Mammary epithelial cell (primary cell): ENCODE results near the gene C10orf71.

Experiments used
- EZH2 ChIP-seq: IDR thresholded peaks from 2 replicates; pipeline ENCODE4 v1.6.1; 2012; ENCODE audit warnings: low read length, inconsistent platforms, borderline replicate concordance
- TF ChIP-seq, protein P1 (sequence below), 2 donors: IDR thresholded peaks in 1 of 2; conservative IDR thresholded peaks in 1 of 2; 2 replicates each; pipeline ENCODE4 v1.5.1; 2011 to 2012; ENCODE audit warnings: inconsistent platforms in 2 of 2, low read length in 2 of 2, mild to moderate bottlenecking in 2 of 2, control low read depth in 1 of 2, low read depth in 1 of 2; ENCODE audit not compliant: insufficient read depth in 1 of 2; ENCODE audit errors: extremely low read depth in 1 of 2

DNA sequence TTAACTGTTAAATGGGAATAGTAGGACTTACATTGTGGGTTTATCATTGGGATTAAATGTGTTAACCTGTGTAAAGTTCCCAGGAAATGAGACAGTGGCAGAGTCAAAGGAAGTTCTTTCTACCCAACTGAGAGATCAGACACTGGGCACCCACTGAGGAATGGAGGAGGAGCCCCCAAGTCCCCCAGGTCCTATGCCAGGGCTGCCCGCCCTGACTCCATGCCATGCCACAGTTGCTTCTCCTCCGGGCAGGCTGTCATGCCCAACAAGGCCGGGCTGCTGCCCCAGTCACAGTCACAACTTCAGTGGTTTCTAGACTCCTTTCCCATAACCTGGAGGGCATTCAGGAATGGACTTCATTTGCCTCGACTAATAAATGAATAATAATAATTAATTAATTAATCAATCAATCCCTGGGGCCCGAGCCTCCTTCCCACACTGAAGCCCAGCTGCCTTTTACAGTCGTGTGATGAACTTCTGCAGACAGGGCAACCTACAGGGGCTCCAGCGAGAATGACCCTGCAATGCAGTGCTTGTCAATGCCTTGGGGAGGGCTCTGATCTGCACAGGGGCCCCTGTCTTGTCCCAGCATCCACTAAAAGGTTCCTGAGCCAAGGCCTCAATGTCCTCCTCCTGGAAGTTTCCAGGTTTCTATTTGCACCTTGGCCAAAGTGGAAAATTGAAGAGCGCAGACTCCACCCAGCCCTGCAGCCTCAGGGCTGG, 64.5 kb downstream of the C10orf71 start:
- TF ChIP-seq, protein P1, sequence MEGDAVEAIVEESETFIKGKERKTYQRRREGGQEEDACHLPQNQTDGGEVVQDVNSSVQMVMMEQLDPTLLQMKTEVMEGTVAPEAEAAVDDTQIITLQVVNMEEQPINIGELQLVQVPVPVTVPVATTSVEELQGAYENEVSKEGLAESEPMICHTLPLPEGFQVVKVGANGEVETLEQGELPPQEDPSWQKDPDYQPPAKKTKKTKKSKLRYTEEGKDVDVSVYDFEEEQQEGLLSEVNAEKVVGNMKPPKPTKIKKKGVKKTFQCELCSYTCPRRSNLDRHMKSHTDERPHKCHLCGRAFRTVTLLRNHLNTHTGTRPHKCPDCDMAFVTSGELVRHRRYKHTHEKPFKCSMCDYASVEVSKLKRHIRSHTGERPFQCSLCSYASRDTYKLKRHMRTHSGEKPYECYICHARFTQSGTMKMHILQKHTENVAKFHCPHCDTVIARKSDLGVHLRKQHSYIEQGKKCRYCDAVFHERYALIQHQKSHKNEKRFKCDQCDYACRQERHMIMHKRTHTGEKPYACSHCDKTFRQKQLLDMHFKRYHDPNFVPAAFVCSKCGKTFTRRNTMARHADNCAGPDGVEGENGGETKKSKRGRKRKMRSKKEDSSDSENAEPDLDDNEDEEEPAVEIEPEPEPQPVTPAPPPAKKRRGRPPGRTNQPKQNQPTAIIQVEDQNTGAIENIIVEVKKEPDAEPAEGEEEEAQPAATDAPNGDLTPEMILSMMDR (conservative IDR thresholded peaks at IDR 0.05 in 1 of 2, IDR thresholded peaks at IDR 0.05 in 1 of 2; ENCODE audit: extremely low read depth in 1 of 2, insufficient read depth in 1 of 2, low read depth in 1 of 2, low read length in 2 of 2) = no peak
- no peak for TF ChIP-seq EZH2
